ENCODE results near the gene KCNMA1. TPM values are rescaled to one million over a fixed set of nuclear protein-coding genes. Genes with fewer than 3 reads are reported as not detected.
A peak's percentile ranks its signal among the peaks of the same experiment; 100 is the strongest.

Gene KCNMA1
- total RNA-seq, 3 donors from 2014 or later (not counting 1 experiment from before 2014, with no cell fraction given) = 0.40 to 1.8 (median 0.63) TPM

DNA sequence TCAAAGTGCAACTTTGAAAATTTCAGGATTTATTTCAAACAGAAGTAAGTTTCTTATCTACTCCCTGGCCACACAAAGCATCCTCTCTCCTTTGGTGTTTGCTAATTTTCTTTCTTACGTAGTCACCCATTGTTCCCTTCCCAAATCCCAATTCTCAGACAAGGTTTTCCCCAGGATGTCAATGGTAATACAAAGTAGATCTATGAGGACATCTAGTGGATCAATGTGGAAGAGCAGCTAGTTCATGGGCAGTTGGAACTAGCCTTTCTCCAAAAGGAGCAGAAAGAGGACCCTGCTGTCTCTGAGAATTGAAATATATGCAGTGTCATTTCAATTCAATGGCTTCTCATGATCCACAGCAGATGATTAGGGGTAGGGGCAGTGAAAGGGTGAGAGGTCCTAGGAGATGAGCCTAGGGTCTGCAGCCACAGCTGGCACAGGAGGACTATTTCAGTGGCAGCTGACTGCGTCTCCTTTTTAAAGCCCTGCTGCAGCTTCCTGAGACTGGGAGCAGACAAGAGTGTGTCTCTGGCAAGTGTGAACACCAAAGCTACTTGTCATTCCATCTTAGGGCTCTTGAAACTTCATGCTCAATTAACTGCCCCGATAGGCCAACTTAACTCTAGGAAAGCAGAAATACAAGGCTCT, 632.6 kb downstream of the KCNMA1 start:
- Histone ChIP-seq H3K27ac (ENCODE audit: low read length) (no peak overlapping the region), H3K4me3 (ENCODE audit: low read length) (no peak overlapping the region), H3K27me3 (ENCODE audit: control insufficient read depth, insufficient read depth, low read length) (no peaks in the 10 kb centered on the region), H3K9me3 (ENCODE audit: control insufficient read depth, insufficient read depth, low read length) (no peaks in the 10 kb centered on the region), H3K4me1 (ENCODE audit: control insufficient read depth, insufficient read depth, low read length) (no peaks in the 10 kb centered on the region), H3K36me3 (ENCODE audit: control insufficient read depth, insufficient read depth, low read length) (no peaks in the 10 kb centered on the region)
- intact Hi-C loops (cut with micrococcal nuclease) = no loop called here
- DNase-seq (peak in 1 of 2 donors; percentile 21), ATAC-seq (peak in 1 of 3 donors; percentile 43)
- Mint-ChIP-seq H3K9me3 (no peaks in the 10 kb centered on the region), H3K27me3 (ENCODE audit: low read depth in 2 of 2) (peaks cover 4 to 6% of the 10 kb centered on the region in 2 donors), H3K4me1 (no peaks in the 10 kb centered on the region), H3K36me3 (no peaks in the 10 kb centered on the region), H3K27ac (no peak overlapping the region), H3K4me3 (no peak overlapping the region)
- TF ChIP-seq CTCF (IDR thresholded peaks at IDR 0.05) = peak; percentile 71
- WGBS (ENCODE audit: insufficient coverage) = 71% methylated on average over 3 of the region's 3 CpGs

- ATAC-seq (no peak), DNase-seq (no peak)
- Mint-ChIP-seq H3K9me3 (no peaks in the 10 kb centered on the region), H3K36me3 (no peaks in the 10 kb centered on the region), H3K27me3 (ENCODE audit: low read depth in 2 of 2) (peaks cover 4 to 6% of the 10 kb centered on the region in 2 donors), H3K4me1 (no peaks in the 10 kb centered on the region), H3K4me3 (no peak overlapping the region), H3K27ac (no peak overlapping the region)
- intact Hi-C loops (cut with micrococcal nuclease) = no loop called here
- Histone ChIP-seq H3K4me1 (ENCODE audit: control insufficient read depth, insufficient read depth, low read length) (no peaks in the 10 kb centered on the region), H3K27me3 (ENCODE audit: control insufficient read depth, insufficient read depth, low read length) (no peaks in the 10 kb centered on the region), H3K4me3 (ENCODE audit: low read length) (no peak overlapping the region), H3K36me3 (ENCODE audit: control insufficient read depth, insufficient read depth, low read length) (no peaks in the 10 kb centered on the region), H3K9me3 (ENCODE audit: control insufficient read depth, insufficient read depth, low read length) (no peaks in the 10 kb centered on the region), H3K27ac (ENCODE audit: low read length) (no peak overlapping the region)
- 28% methylated on average over 2 of the region's 2 CpGs for WGBS (ENCODE audit: insufficient coverage)
- no peak for TF ChIP-seq CTCF (IDR thresholded peaks at IDR 0.05)
Observed at GRCh38 chr10:77002872-77003271, 634.7 kb downstream of the KCNMA1 start.

GRCh38 chr10:77001206-77001605, 636.4 kb downstream of the KCNMA1 start:
- Histone ChIP-seq H3K27me3 (ENCODE audit: control insufficient read depth, insufficient read depth, low read length) (no peaks in the 10 kb centered on the region), H3K27ac (ENCODE audit: low read length) (no peak overlapping the region), H3K36me3 (ENCODE audit: control insufficient read depth, insufficient read depth, low read length) (no peaks in the 10 kb centered on the region), H3K4me1 (ENCODE audit: control insufficient read depth, insufficient read depth, low read length) (no peaks in the 10 kb centered on the region), H3K4me3 (ENCODE audit: low read length) (no peak overlapping the region), H3K9me3 (ENCODE audit: control insufficient read depth, insufficient read depth, low read length) (no peaks in the 10 kb centered on the region)
- H3K27ac Mint-ChIP-seq = no peak overlapping the region
- no peaks in the 10 kb centered on the region for H3K4me1 Mint-ChIP-seq
- WGBS (ENCODE audit: insufficient coverage) = 90% methylated on average over 12 of the region's 12 CpGs
- H3K4me3 Mint-ChIP-seq = no peak overlapping the region
- H3K36me3 Mint-ChIP-seq = no peaks in the 10 kb centered on the region
- no peak for TF ChIP-seq CTCF (IDR thresholded peaks at IDR 0.05)
- intact Hi-C loops (cut with micrococcal nuclease) = no loop called here
- ATAC-seq (no peak), DNase-seq (no peak)
- H3K9me3 Mint-ChIP-seq = no peaks in the 10 kb centered on the region
- H3K27me3 Mint-ChIP-seq (ENCODE audit: low read depth in 2 of 2) = peaks cover 4 to 6% of the 10 kb centered on the region in 2 donors

DNA sequence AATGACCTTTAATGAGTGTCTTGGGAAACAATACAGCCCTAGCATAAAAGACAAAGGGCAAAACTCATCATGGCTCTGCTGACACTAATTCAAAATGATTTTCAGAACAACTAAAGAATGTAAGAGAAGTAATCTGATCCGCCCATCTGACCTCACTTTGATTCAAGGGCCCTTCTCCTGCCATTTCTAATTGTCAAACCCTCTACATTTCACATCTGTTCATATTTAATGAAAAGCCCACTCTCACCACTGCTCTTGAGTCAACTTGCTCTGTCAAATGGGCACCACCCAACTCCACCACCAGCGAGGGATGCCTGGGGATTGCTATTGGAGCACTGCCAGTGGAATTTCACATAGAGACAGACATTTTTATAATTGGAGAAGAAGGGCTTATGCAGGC, 639.2 kb downstream of the KCNMA1 start:
- Histone ChIP-seq H3K36me3 (ENCODE audit: control insufficient read depth, insufficient read depth, low read length) (no peaks in the 10 kb centered on the region), H3K4me1 (ENCODE audit: control insufficient read depth, insufficient read depth, low read length) (no peaks in the 10 kb centered on the region), H3K9me3 (ENCODE audit: control insufficient read depth, insufficient read depth, low read length) (no peaks in the 10 kb centered on the region), H3K27ac (ENCODE audit: low read length) (no peak overlapping the region), H3K4me3 (ENCODE audit: low read length) (no peak overlapping the region), H3K27me3 (ENCODE audit: control insufficient read depth, insufficient read depth, low read length) (no peaks in the 10 kb centered on the region)
- WGBS (ENCODE audit: insufficient coverage) = 92% methylated on average over 2 of the region's 2 CpGs
- Mint-ChIP-seq H3K4me1 (no peaks in the 10 kb centered on the region), H3K4me3 (no peak overlapping the region), H3K27me3 (ENCODE audit: low read depth in 2 of 2) (peaks cover 4 to 6% of the 10 kb centered on the region in 2 donors), H3K36me3 (no peaks in the 10 kb centered on the region), H3K9me3 (no peaks in the 10 kb centered on the region), H3K27ac (no peak overlapping the region)
- intact Hi-C loops (cut with micrococcal nuclease) = no loop called here
- no peak for TF ChIP-seq CTCF (IDR thresholded peaks at IDR 0.05)
- no peak for DNase-seq
- no peak for ATAC-seq
